WTC11 (cell line): ENCODE results near the gene MAN1B1. TPM values are rescaled to one million over a fixed set of nuclear protein-coding genes. Genes with fewer than 3 reads are reported as not detected.

Experiments
- ATAC-seq: fragments of 200-7000 bp; cut with Tn5 transposase; 2 replicates; pipeline ENCODE4 v1.10.0; 2021; ENCODE audit warnings: mild to moderate bottlenecking, moderate library complexity
- CTCF ChIA-PET: fragments of 300-600 bp; sonication (Branson Sonifier 250); formaldehyde crosslinking; loops from one replicate; lab custom pipeline; 2021; ENCODE audit warnings: antibody characterized with exemption; lab: Charles Lee
- POLR2A ChIA-PET: fragments of 350-600 bp; sonication (Branson Sonifier 250); formaldehyde crosslinking; loops from one replicate; lab custom pipeline; 2021; ENCODE audit warnings: antibody characterized with exemption; lab: Charles Lee
- DNase-seq: peaks from one replicate; pipeline ENCODE4 v3.0.0; 2021; ENCODE audit warnings: low spot score
- H3K27ac Mint-ChIP-seq: 2 replicates; pipeline ENCODE4 v1.8.0; 2021; ENCODE audit warnings: mixed read lengths
- H3K27me3 Mint-ChIP-seq: 2 replicates; pipeline ENCODE4 v1.8.0; 2021; ENCODE audit warnings: low read depth, mild to moderate bottlenecking, moderate library complexity, mixed read lengths
- H3K36me3 Mint-ChIP-seq: 2 replicates; pipeline ENCODE4 v1.8.0; 2021; ENCODE audit warnings: mixed read lengths
- H3K4me1 Mint-ChIP-seq: 2 replicates; pipeline ENCODE4 v1.8.0; 2022; ENCODE audit warnings: mixed read lengths
- H3K4me3 Mint-ChIP-seq: 2 replicates; pipeline ENCODE4 v1.8.0; 2021; ENCODE audit warnings: mild to moderate bottlenecking, moderate library complexity, mixed read lengths
- H3K9me3 Mint-ChIP-seq: 2 replicates; pipeline ENCODE4 v1.8.0; 2021; ENCODE audit warnings: mixed read lengths
- AR ChIP-seq: fragments of 250-450 bp; sonication (Bioruptor Pico); IDR thresholded peaks from 2 replicates; pipeline ENCODE4 v1.9.0; 2021; ENCODE audit warnings: mild to moderate bottlenecking
- CDX4 ChIP-seq: fragments of 250-450 bp; sonication (Bioruptor Pico); IDR thresholded peaks from 2 replicates; pipeline ENCODE4 v1.9.0; 2021; ENCODE audit warnings: moderate library complexity, mild to moderate bottlenecking, inconsistent platforms, borderline replicate concordance
- CTCF ChIP-seq: fragments of 200-600 bp; IDR thresholded peaks from 2 replicates; pipeline ENCODE4 v1.8.0; 2022; ENCODE audit warnings: antibody characterized with exemption
- EMX1 ChIP-seq: fragments of 250-450 bp; sonication (Bioruptor Pico); IDR thresholded peaks from 2 replicates; pipeline ENCODE4 v1.8.0; 2021; ENCODE audit warnings: mild to moderate bottlenecking
- FOXJ3 ChIP-seq: sonication (generic); formaldehyde crosslinking; IDR thresholded peaks from 2 replicates; pipeline ENCODE4 v1.9.0; 2021; ENCODE audit warnings: missing genetic modification reagents, mild to moderate bottlenecking, borderline replicate concordance
- GABPB1 ChIP-seq: sonication (generic); formaldehyde crosslinking; IDR thresholded peaks from 2 replicates; pipeline ENCODE4 v1.8.1; 2023; ENCODE audit warnings: mild to moderate bottlenecking, missing genetic modification reagents
- GRHL2 ChIP-seq: fragments of 250-450 bp; sonication (Bioruptor Pico); IDR thresholded peaks from 2 replicates; pipeline ENCODE4 v1.8.0; 2022; ENCODE audit warnings: mild to moderate bottlenecking, moderate library complexity; ENCODE audit not compliant: insufficient replicate concordance, severe bottlenecking
- GTF2I ChIP-seq: fragments of 250-450 bp; sonication (Bioruptor Pico); conservative IDR thresholded peaks from 2 replicates; pipeline ENCODE4 v1.4.0; 2021; ENCODE audit warnings: mild to moderate bottlenecking
- JUN ChIP-seq: sonication (generic); formaldehyde crosslinking; IDR thresholded peaks from 2 replicates; pipeline ENCODE4 v1.8.0; 2023; ENCODE audit warnings: mild to moderate bottlenecking, missing genetic modification reagents
- KAT7 ChIP-seq: sonication (generic); formaldehyde crosslinking; IDR thresholded peaks from 2 replicates; pipeline ENCODE4 v1.8.1; 2023; ENCODE audit warnings: missing genetic modification reagents, mild to moderate bottlenecking, borderline replicate concordance
- MYBL2 ChIP-seq: sonication (generic); formaldehyde crosslinking; IDR thresholded peaks from 2 replicates; pipeline ENCODE4 v1.8.1; 2023; ENCODE audit warnings: mild to moderate bottlenecking, moderate library complexity, missing genetic modification reagents
- NR1H2 ChIP-seq: sonication (generic); formaldehyde crosslinking; IDR thresholded peaks from 2 replicates; pipeline ENCODE4 v1.9.0; 2021; ENCODE audit warnings: mild to moderate bottlenecking, moderate library complexity, missing genetic modification reagents
- PRDM15 ChIP-seq: sonication (generic); formaldehyde crosslinking; IDR thresholded peaks from 2 replicates; pipeline ENCODE4 v1.8.0; 2022; ENCODE audit warnings: missing genetic modification reagents
- RELA ChIP-seq: sonication (generic); formaldehyde crosslinking; IDR thresholded peaks from 2 replicates; pipeline ENCODE4 v1.8.1; 2022; ENCODE audit warnings: missing genetic modification reagents, mild to moderate bottlenecking, borderline replicate concordance
- SMAD4 ChIP-seq: sonication (generic); formaldehyde crosslinking; IDR thresholded peaks from 2 replicates; pipeline ENCODE4 v1.8.0; 2022; ENCODE audit warnings: mild to moderate bottlenecking, missing genetic modification reagents
- SOX15 ChIP-seq: fragments of 250-450 bp; sonication (Bioruptor Pico); IDR thresholded peaks from 2 replicates; pipeline ENCODE4 v1.9.0; 2021; ENCODE audit warnings: mild to moderate bottlenecking
- USF1 ChIP-seq: sonication (generic); formaldehyde crosslinking; IDR thresholded peaks from 2 replicates; pipeline ENCODE4 v1.8.0; 2022; ENCODE audit warnings: mild to moderate bottlenecking, missing genetic modification reagents
- ZNF219 ChIP-seq: sonication (generic); formaldehyde crosslinking; IDR thresholded peaks from 2 replicates; pipeline ENCODE4 v1.8.0; 2023; ENCODE audit warnings: missing genetic modification reagents, mild to moderate bottlenecking, borderline replicate concordance
- ZNF263 ChIP-seq: sonication (generic); formaldehyde crosslinking; IDR thresholded peaks from 2 replicates; pipeline ENCODE4 v1.8.1; 2022; ENCODE audit warnings: low read depth, mild to moderate bottlenecking, moderate library complexity, missing genetic modification reagents
- total RNA-seq: library from RNA; stranded (reverse); gene quantifications from 3 replicates; pipeline ENCODE4 v1.2.3, GENCODE V29; 2021

Gene MAN1B1
- total RNA-seq, 1 experiment from 2014 or later, result 57.1 TPM

GRCh38 chr9:137080260-137081122, 6.3 kb upstream of the MAN1B1 start:
- CTCF ChIA-PET, result interaction anchor here (1.0 to 3.0 kb wide), 5 partner anchors 10 to 45 kb away, joined by 4 to 11 read pairs (median 7); partner anchors contain the start of gene SAPCD2
- Mint-ChIP-seq H3K9me3 (no peaks in the 10 kb centered on the region), H3K27ac (no peak overlapping the region), H3K27me3 (peaks cover 39% of the 10 kb centered on the region), H3K36me3 (no peaks in the 10 kb centered on the region), H3K4me3 (no peak overlapping the region), H3K4me1 (peaks cover 3% of the 10 kb centered on the region)
- POLR2A ChIA-PET, result no interaction called here
- TF ChIP-seq ZNF263 (CRISPR knock-in tag) (no peak), CDX4 (CRISPR knock-in tag) (no peak), ZNF219 (CRISPR knock-in tag) (no peak), PRDM15 (CRISPR knock-in tag) (no peak), RELA (no peak), NR1H2 (CRISPR knock-in tag) (no peak), SMAD4 (CRISPR knock-in tag) (no peak), MYBL2 (CRISPR knock-in tag) (no peak), EMX1 (CRISPR knock-in tag) (no peak), JUN (CRISPR knock-in tag) (no peak)
- DNase-seq (no peak), ATAC-seq (no peak)

GRCh38 chr9:137082222-137082924, 4.4 kb upstream of the MAN1B1 start:
- ATAC-seq (no peak), DNase-seq (no peak)
- Mint-ChIP-seq H3K4me1 (peaks cover 6% of the 10 kb centered on the region), H3K4me3 (no peak overlapping the region), H3K27ac (no peak overlapping the region), H3K9me3 (no peaks in the 10 kb centered on the region), H3K36me3 (no peaks in the 10 kb centered on the region), H3K27me3 (peaks cover 33% of the 10 kb centered on the region)
- POLR2A ChIA-PET, result no interaction called here
- CTCF ChIA-PET, result interaction anchor here (0.6 to 8.7 kb wide), 5 partner anchors 12 to 47 kb away, joined by 4 to 177 read pairs (median 10); partner anchors contain the start of gene SAPCD2
- TF ChIP-seq CTCF, result no peak
- TF ChIP-seq GRHL2 (CRISPR knock-in tag), result no peak
- no peak for TF ChIP-seq CDX4 (CRISPR knock-in tag)
- no peak for TF ChIP-seq GABPB1 (CRISPR knock-in tag)
- no peak for TF ChIP-seq USF1 (CRISPR knock-in tag)
- TF ChIP-seq SOX15 (CRISPR knock-in tag), result no peak
- no peak for TF ChIP-seq GTF2I
- TF ChIP-seq KAT7 (CRISPR knock-in tag), result no peak
- no peak for TF ChIP-seq AR (CRISPR knock-in tag)
- TF ChIP-seq FOXJ3 (CRISPR knock-in tag), result no peak
- TF ChIP-seq EMX1 (CRISPR knock-in tag), result no peak
